NB4 (cell line): Measurements from ENCODE around the gene NTSR1.

Experiments used
- MYC ChIP-seq: IDR thresholded peaks from 2 replicates; pipeline ENCODE4 v1.6.1; 2011; ENCODE audit warnings: low read depth, low read length
- POLR2A ChIP-seq: IDR thresholded peaks from 2 replicates; pipeline ENCODE4 v1.6.1; 2011; ENCODE audit warnings: mild to moderate bottlenecking; ENCODE audit not compliant: insufficient read length; ENCODE audit errors: extremely low read depth
- TF ChIP-seq, protein P1 (sequence below): IDR thresholded peaks from one replicate; pipeline ENCODE4 v1.5.1; 2012; ENCODE audit warnings: low read depth, low read length
- TF ChIP-seq, protein P2 (sequence below): IDR thresholded peaks from 2 replicates; pipeline ENCODE4 v1.6.1; 2011; ENCODE audit warnings: low read depth, low read length

DNA sequence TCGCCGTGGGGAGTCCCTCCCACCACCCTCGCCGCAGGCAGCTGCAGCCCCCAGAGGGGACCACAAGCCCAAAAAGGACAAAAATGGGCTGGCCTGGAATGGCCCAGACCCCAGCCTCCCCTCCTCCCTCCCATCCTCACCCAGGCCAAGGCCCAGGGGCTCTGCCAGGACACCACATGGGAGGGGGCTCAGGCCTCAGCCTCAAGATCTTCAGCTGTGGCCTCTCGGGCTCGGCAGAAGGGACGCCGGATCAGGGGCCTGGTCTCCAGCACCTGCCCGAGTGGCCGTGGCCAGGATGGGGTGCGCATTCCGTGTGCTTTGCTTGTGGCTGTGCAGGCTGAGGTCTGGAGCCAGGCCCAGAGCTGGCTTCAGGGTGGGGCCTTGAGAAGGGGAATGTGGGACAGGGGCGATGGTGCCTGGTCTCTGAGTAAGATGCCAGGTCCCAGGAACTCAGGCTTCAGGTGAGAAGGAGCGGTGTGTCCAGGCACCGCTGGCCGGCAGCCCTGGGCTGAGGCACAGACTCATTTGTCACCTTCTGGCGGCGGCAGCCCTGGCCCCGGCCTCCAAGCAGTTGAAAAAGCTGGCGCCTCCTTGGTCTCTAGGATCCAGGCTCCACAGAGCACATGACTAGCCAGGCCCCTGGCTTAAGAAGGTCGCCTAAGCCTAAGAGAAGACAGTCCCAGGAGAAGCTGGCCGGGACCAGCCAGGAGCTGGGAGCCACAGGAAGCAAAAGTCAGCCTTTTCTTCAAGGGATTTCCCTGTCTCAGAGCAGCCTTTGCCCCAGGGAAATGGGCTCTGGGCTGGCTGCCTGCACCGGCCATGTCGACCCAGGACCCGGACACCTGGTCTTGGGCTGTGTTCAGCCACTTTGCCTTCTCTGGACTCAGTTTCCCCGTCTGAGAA lies 52.5 kb downstream of the NTSR1 start:
- TF ChIP-seq, protein P1, sequence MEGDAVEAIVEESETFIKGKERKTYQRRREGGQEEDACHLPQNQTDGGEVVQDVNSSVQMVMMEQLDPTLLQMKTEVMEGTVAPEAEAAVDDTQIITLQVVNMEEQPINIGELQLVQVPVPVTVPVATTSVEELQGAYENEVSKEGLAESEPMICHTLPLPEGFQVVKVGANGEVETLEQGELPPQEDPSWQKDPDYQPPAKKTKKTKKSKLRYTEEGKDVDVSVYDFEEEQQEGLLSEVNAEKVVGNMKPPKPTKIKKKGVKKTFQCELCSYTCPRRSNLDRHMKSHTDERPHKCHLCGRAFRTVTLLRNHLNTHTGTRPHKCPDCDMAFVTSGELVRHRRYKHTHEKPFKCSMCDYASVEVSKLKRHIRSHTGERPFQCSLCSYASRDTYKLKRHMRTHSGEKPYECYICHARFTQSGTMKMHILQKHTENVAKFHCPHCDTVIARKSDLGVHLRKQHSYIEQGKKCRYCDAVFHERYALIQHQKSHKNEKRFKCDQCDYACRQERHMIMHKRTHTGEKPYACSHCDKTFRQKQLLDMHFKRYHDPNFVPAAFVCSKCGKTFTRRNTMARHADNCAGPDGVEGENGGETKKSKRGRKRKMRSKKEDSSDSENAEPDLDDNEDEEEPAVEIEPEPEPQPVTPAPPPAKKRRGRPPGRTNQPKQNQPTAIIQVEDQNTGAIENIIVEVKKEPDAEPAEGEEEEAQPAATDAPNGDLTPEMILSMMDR: no peak
- TF ChIP-seq, protein P2, sequence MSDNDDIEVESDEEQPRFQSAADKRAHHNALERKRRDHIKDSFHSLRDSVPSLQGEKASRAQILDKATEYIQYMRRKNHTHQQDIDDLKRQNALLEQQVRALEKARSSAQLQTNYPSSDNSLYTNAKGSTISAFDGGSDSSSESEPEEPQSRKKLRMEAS: no peak
- no peak for TF ChIP-seq POLR2A
- TF ChIP-seq MYC: no peak
